Activated CD8-positive, alpha-beta memory T cell treated with anti-CD3 and anti-CD28 coated beads for 36 hours (primary cell): ENCODE results near the gene FILIP1. TPM values are rescaled to one million over a fixed set of nuclear protein-coding genes. Genes with fewer than 3 reads are reported as not detected.
"Not testable (repeated sequence)": the region's sequence is repeated elsewhere in the genome, so short reads cannot be mapped to it uniquely, and the experiment has no call there.

Source experiments
- CTCF ChIA-PET: fragments of 350-600 bp; sonication (Branson Sonifier 250); formaldehyde crosslinking; loops from one replicate; lab custom pipeline; 2021; ENCODE audit warnings: antibody characterized with exemption; lab: Charles Lee
- POLR2A ChIA-PET: fragments of 350-600 bp; sonication (Branson Sonifier 250); formaldehyde crosslinking; loops from one replicate; lab custom pipeline; 2021; ENCODE audit warnings: antibody characterized with exemption; lab: Charles Lee
- total RNA-seq, 2 experiments: library from RNA; stranded (reverse); gene quantifications; one replicate each; pipeline ENCODE4 v1.2.3, GENCODE V29; 2021

The FILIP1 gene
- total RNA-seq, 2 experiments from 2014 or later, result not detected

DNA sequence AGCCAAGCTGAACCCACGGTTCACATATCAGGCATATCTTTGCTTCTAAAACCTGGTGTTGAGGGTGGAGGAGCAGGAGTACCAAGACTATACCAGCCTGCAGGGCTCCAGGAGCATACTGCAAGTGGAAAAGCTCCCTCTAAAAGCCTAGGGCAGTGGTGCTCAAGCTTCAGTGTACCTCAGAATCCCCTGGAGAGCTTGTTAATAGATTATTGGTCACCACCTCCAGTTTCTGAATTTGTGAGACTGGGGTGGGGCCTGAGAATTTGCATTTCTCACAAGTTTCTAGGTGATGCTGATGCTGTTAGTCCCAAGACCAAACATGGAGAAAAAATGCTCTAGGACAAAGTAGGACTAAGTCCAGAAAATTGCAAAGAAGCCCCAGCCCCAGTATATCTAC, 65.4 kb downstream of the FILIP1 start:
- CTCF ChIA-PET, result no interaction called here
- POLR2A ChIA-PET, result no interaction called here

DNA sequence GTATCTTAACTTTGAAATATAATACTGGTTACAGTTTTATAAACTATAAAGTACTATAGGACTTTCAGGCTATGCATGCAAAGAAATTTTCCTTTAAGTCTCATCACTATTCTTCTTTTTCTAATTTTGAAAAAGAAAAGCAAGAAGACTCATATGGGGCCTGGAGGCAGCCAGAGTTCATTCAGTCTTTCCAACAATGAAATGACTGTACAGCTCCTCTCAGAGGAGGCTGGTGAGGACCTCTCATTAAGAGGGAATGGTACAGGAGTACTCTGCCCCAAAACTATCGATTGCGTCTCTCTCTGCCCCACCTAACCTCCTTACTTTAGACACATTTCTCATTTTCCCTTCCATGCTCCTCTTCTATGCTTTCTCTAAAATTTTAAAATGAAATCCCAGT, 66.3 kb downstream of the FILIP1 start:
- POLR2A ChIA-PET, result no interaction called here
- CTCF ChIA-PET, result no interaction called here

DNA sequence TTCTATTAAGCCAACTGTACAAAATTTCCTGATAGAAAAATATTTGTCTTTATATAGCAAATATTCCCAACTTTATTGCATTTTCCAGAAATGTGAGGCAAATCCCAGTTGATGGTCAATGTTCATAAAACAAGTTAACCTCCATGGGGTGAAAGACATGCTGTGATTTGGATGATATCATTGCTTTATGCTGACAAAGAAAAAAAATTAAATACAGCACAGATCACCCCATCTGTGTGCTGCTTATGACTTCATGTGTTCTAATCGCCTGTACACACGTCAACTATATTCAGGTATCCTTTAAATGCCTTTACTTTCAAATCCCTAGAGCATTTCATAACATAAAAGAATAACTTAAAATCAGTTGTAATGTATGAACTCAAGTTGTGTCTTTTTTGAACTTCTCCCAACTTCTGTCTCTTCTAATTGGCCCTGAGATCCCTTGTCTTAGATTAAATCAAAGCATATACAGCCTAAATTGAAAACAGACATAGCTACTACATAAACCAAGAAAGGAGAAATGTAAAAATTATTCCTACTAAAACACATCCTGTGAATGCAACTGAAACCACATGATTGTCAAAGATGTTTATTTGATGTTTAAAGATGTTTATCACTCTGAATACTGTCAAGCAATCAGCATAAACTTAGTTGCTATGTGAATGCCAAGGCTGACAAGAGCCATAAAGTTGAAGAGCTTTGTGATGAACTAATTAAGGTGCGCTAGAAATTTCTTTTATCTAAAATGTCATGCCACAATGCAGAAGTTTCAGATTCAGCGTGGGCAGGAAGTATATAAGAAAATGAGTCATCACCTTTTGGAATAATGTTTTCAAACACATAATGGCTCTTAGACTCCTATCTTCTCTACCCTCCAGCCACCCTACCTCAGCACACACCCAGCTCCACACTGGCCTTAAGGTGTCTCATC, 68.7 kb downstream of the FILIP1 start:
- ChIA-PET CTCF (no interaction called here), POLR2A (no interaction called here)

DNA sequence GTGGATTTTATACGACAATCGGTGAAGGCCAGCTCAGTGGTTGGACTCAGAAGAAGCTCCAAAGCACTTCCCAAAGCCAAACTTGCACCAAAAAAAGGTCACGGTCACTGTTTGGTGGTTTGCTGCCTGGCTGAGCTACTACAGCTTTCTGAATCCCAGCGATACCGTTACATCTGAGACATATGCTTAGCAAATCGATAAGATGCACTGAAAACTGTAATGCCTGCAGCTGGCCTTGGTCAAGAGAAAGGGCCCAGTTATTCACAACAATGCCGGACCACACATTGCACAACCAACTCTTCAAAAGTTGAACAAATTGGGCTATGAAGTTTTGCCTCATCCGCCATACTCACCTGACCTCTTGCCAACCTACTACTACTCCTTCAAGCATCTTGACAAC, 70.2 kb downstream of the FILIP1 start:
- CTCF ChIA-PET, result no interaction called here
- POLR2A ChIA-PET, result no interaction called here

DNA sequence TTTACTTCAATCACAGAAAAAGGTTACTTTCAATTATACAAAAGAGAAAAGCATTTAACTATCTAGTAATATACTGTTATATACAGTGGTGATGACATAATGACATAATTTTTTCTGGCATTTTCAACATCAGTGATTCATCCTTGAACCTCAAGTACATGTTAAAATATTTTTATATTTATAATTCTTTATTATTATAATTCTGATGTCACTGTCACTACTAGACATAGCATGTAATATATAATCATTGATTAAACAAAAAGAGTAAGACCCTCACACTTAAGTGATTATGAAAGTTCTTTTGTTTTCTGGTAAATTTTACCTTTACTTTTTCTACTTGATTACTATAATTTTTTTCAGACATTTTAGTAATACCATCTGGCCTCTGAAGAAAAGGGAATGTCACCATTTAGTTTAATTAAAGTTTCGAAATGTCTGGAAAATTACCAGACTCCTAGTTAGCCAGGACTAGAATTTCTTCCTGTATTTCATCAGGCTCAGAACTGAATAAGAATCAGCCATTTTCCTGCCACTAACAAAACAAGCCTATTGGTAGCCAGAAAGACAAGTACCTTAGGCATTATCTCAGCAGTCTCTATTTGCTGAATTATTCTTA, 71.5 kb downstream of the FILIP1 start:
- ChIA-PET POLR2A (no interaction called here), CTCF (no interaction called here)

DNA sequence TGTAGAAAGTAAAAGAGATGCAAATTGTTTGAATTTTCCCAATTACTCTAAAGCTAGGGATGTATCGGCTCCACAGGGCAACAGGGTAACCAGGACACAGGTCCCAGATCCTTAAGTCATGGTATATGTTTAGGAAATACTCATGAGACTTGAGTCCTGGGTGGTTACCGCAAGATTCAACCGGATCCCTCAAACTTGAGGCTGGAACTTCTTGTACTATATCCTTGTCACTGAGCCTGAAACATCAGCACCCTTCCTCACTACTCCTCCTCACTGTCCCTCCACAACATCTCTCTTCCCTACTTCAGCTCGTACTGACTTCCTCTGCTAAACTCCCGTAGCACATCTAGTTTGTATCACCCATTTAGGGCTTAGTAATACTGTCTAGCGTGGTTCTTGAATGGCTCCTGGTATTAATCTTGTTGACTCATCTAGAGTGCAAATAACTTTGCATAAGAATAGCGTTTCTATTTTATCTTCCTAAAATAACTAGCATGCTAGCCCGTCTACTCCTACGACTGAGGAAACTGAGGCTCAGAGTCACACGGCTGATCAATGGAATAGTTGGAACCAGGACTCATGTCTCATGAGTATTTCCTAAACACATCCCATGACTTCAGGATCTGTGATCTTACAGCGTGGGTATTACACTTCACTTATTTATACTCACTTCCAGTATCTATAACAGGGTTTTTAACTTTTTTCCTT, 72.1 kb downstream of the FILIP1 start:
- POLR2A ChIA-PET, result no interaction called here
- CTCF ChIA-PET, result no interaction called here

DNA sequence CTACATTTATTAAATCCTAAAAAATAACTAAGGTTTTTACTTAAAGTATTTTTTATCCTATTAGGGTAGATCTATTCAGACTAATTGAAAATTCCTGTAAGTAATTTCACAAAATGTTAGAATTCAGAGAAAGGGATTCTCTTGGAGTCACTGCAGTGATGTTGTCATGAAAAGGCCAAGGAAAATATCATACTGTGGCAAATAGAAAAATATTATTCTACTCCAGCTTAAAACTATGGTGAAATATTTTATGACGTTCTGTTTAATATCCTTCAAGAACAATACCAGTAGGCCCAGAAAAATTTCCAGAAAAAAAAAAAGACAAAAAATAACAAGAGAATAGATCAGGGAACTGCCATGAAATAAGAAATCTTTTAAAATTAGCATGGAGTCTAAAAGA, 73.6 kb downstream of the FILIP1 start:
- CTCF ChIA-PET, result no interaction called here
- POLR2A ChIA-PET, result no interaction called here

DNA sequence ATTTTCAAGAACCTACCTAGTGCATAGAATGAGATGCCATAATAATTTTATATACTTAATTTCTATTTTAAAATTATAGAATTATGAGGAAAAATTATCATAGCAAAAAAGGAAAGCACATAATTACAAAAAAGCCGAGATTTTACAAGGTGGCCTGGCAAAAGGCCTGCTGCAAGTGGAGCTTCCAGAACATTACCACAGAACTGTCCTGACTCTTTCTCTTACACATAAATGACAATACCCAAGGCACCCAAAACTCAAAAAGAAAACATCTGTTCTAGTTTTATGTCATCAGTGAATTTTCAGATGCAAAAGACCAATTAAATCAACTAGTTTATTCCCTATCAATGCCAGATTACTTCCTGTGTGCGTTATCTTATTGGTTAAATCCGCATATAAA, 74.2 kb downstream of the FILIP1 start:
- ChIA-PET CTCF (no interaction called here), POLR2A (no interaction called here)

DNA sequence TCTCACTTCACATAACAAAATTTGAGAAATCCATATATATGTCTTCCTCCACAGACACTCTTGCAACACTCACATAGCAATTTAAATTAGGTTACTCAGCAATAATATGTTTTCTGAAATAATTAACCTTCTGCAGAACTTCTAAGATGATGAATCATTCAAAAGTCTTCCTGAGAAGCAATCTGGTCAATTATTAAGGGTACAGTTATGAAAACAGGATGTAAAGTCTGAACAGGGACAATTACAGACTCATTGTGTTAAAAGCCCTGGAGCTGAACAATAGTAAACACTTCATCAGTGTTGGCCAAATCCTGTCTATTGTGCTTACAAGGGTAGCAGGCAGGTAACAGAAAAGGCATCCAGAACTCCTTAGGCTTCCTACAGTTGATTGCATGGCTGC, 75.4 kb downstream of the FILIP1 start:
- CTCF ChIA-PET, result no interaction called here

DNA sequence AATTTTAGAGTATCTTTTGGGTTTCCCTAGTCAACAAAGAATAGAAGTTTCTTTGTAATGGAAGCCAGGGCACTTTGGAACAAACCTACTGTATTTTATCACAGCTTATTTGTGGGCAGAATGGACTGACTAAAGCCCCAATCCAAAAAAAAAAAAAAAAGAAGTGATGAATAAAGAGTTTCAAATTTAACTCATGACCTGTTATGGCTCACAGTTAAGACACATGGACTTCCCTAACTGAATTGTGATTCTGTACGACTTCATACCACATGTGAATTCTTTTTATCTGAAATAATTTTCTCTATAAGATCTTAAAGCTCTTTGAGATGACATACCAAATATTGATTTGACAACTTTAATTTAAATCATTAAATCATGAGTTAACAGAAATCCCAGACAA, 77.2 kb downstream of the FILIP1 start:
- ChIA-PET POLR2A (no interaction called here), CTCF (no interaction called here)

More for the DNA sequence above, 75.4 kb downstream of the FILIP1 start:
- POLR2A ChIA-PET, result no interaction called here

DNA sequence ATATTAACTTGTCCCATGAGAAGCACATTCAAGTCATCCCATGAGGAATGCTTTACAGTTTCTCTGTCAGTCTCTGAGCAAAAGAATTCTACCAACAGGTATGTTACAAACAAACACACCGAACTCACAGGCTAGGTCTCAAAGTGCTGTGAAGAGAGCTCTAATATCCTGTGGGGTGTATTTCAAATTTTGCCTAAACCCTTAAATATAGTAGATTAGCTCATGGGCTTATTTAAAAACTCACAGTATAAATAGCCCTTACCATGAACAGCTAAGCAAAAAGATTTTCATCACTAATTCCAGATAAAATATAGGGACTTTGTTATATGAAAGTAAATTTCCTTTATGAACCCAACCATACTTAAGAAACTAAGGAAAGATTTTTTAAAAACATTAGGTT, 77.8 kb downstream of the FILIP1 start:
- ChIA-PET POLR2A (no interaction called here), CTCF (no interaction called here)

DNA sequence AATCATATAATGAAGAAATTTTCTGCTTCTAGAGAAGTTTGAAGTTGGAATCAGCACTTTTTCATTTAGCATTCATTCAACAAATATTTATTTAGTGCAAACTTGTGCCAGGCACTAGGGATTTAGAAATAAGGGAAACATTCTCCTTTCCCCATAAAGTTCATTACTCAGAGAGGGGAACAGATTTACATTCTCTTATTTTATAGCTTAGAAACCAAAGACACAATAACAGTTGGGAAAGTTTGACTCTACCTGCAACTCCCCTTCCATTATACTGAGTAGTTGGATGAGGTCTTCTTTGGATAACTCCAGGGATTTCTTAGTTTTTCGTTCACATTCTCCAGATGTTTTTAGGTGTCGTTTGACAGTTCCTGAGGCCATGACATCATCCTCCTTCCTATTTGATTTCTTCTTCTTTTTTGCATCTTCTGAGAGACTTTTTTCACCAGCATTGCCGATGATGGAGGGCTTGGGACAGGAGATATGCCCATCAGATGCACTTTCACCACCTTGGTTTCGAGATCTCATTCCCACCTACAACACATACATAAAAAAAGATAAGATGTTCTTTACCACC, 79.1 kb downstream of the FILIP1 start:
- POLR2A ChIA-PET, result no interaction called here
- CTCF ChIA-PET, result interaction anchor here (0.7 kb wide), 1 partner anchor 1691 kb away, joined by 3 read pairs; no protein-coding TSS in a partner anchor

DNA sequence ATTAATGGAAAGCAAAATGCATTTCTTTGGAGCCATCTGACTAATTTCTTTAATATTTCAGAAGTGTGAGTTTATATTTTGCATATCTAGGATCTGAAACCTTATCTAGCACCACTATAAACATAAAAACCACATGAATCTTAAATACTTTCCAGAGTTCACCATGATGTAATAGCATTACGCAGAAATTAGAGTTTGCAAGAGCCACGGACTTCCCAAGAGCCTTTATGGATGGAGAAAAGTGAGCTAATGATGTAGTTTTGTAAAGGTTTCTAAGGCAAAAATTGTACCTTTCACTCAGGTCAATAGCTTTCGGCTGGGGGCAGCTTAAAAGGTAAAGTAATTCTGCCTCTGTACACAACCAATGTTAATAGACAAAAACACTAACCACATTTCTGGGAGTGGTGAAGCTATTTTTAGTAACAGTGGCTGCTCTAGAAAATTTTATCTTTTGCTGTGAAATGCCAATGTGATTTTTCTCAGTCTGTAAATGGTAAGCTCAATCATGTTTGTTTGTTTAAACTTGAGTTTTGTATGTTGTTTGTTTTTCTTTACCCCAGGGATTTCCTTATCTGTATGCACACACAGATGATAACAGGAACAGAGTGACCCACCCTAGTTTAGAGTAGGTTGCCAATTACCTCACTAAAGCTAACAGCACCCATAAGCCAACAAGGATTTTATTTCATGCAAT, 80.5 kb downstream of the FILIP1 start:
- ChIA-PET CTCF (no interaction called here), POLR2A (no interaction called here)

DNA sequence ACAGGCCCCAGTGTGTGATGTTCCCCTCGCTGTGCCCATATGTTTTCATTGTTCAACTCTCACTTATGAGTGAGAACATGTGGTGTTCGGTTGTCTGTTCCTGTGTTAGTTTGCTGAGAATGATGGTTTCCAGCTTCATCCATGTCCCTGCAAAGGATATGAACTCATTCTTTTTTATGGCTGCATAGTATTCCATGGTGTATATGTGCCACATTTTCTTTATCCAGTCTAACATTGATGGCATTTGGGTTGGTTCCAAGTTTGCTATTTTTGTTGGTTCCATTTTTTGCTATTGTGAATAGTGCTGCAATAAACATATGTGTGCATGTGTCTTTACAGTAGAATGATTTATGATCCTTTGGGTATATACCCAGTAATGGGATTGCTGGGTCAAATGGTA, 83.0 kb downstream of the FILIP1 start:
- CTCF ChIA-PET, POLR2A ChIA-PET: not testable (repeated sequence)

DNA sequence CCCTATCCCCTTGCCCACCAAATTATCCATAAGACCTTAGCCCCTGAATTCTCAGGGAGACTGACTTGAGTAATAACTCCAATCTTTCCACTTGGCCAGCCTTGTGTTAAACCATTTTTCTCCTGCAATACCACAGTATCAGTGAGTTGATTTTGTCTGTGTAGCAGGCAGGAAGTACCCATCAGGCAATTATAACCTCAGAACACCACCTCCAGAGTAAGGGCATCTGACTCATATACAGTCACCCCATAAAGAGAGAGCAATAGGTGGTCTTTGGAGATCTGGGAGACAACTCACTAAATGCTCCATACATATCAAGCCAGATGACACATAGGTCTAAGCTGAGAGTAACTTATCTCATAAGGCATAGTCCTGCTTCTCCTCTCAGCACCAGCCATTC, 83.7 kb downstream of the FILIP1 start:
- ChIA-PET POLR2A (no interaction called here), CTCF (no interaction called here)

DNA sequence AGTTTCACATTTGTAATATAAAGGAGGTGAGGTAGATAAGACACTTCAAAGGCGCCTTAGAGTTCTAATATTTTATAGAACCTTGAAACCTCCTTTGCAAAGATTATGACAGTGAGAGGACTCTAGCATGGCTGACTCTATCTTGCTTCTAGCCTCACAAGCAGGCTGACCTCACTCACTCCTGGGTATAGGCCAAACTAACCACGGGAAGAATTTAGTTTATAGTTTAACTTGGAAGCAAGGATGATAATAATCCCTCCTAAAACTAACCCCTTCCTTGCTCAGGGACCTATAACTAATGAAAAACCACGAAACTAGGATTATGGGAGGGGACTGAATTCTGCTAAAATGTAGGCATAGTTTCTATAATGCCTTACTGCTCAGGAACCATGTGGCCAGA, 84.3 kb downstream of the FILIP1 start:
- CTCF ChIA-PET, result no interaction called here
- POLR2A ChIA-PET, result no interaction called here

DNA sequence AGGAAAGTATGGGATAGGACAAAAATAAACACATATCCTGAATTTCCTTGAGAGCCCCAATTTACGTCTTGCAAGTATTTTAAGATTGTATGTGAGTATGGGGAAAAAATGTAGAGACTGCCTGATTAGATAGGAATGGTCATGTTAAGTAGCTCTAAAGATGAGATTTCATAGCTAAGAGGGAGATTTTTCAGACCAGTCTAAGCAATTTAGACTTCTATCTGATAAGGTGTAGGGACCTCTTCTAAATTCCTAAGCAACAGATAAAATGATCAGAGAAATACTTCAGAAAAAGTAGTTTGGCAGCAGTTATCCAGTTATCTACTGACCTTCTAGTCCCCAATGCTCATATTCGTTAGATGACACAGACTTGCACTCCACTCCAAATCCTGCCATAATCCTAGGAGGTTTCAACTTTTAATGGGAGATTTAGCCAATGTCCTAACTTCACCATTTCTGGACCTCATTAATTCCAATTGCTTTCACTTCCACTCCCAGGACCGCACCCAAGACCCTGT, 90.0 kb downstream of the FILIP1 start:
- ChIA-PET POLR2A (no interaction called here), CTCF (interaction anchor here (0.9 kb wide), 1 partner anchor 23 kb away, joined by 4 read pairs; no protein-coding TSS in a partner anchor)

DNA sequence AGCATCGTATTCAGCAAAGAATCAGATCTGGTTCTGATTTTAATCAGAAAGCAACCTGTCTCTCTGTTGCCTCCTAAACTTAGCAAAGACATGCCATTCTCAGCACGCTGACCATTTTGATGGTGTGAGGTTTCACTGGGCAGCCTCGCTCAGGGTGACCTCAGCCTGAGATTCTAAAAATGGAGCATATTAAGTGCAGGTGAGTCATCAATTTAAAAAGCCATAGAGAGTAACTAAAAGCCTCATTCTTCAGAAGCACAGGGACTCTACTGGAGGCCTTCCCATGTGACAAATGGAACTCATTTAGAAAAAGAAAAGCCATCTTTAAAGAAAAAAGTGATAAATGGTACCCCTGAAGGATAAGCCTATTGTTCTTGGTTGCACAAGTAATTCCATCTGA, 91.3 kb downstream of the FILIP1 start:
- ChIA-PET POLR2A (no interaction called here), CTCF (no interaction called here)
